RWPE1 (cell line): ENCODE data around the gene FLII.
"Not testable (repeated sequence)": the region's sequence is repeated elsewhere in the genome, so short reads cannot be mapped to it uniquely, and the experiment has no call there.

Source experiments
- CTCF ChIA-PET: fragments of 350-600 bp; sonication (Branson Sonifier 250); formaldehyde crosslinking; extraction: SDS; loops from one replicate; lab custom pipeline; 2021; lab: Yijun Ruan, JAX
- POLR2A ChIA-PET: fragments of 400-600 bp; formaldehyde crosslinking; extraction: SDS; loops from one replicate; lab custom pipeline; 2020; ENCODE audit warnings: antibody characterized with exemption; ENCODE audit not compliant: low non-redundant PET; lab: Yijun Ruan, JAX
- DNase-seq: peaks from one replicate; pipeline ENCODE4 v3.0.0; 2012; ENCODE audit warnings: low spot score
- H3K27ac ChIP-seq: fragments of 450-650 bp; 2 replicates; pipeline ENCODE4 v1.5.1; 2017
- CTCF ChIP-seq: fragments of 450-650 bp; conservative IDR thresholded peaks from 2 replicates; pipeline ENCODE4 v1.5.1; 2017; ENCODE audit warnings: low read depth, mild to moderate bottlenecking

FLII gene

GRCh38 chr17:18224387-18225120 lies 34.0 kb downstream of the FLII start:
- POLR2A ChIA-PET: no interaction called here
- CTCF ChIA-PET: interaction anchor here (0.6 kb wide), 1 partner anchor 1367 kb away, joined by 6 read pairs; no protein-coding TSS in a partner anchor
- TF ChIP-seq CTCF: no peak
- DNase-seq: no peak
- H3K27ac ChIP-seq: peak overlapping the region; percentile 80

GRCh38 chr17:18224053-18224386 lies 34.5 kb downstream of the FLII start:
- DNase-seq: no peak
- CTCF ChIA-PET: interaction anchor here (0.7 kb wide), 1 partner anchor 198 kb away, joined by 5 read pairs; no protein-coding TSS in a partner anchor
- POLR2A ChIA-PET: no interaction called here
- peak overlapping the region; percentile 6; the same call in 1 of the 2 replicates for H3K27ac ChIP-seq
- TF ChIP-seq CTCF: no peak

- peak overlapping the region; percentile 29; the same call in 1 of the 2 replicates for H3K27ac ChIP-seq
- DNase-seq: no peak
- ChIA-PET CTCF (interaction anchor here (0.6 kb wide), 1 partner anchor 25 kb away, joined by 3 read pairs; no protein-coding TSS in a partner anchor), POLR2A (no interaction called here)
- no peak for TF ChIP-seq CTCF
Measured at GRCh38 chr17:18218756-18219415, 39.7 kb downstream of the FLII start.

- ChIA-PET POLR2A (no interaction called here), CTCF (interaction anchor here (0.5 to 1.4 kb wide), 12 partner anchors 10 to 113 kb away, joined by 3 to 7 read pairs (median 4); no protein-coding TSS in a partner anchor)
- peak; percentile 75 for DNase-seq
- H3K27ac ChIP-seq: no peak overlapping the region
- peak; percentile 95 for TF ChIP-seq CTCF
Measured at GRCh38 chr17:18217412-18218015, 41.0 kb downstream of the FLII start.

- H3K27ac ChIP-seq, POLR2A ChIA-PET, DNase-seq: not testable (repeated sequence)
- CTCF ChIA-PET: interaction anchor here (0.7 to 1.4 kb wide), 3 partner anchors 26 to 106 kb away, joined by 3 to 6 read pairs (median 5); no protein-coding TSS in a partner anchor
Measured at GRCh38 chr17:18216906-18217305, 41.6 kb downstream of the FLII start.

- 0 out of 2 replicates have a peak overlapping the region, but pooled peaks have one; percentile 17 for H3K27ac ChIP-seq
- ChIA-PET CTCF (interaction anchor here (1.5 kb wide), 1 partner anchor 22 kb away, joined by 4 read pairs; no protein-coding TSS in a partner anchor), POLR2A (interaction anchor here (0.6 kb wide), 1 partner anchor 9 kb away, joined by 6 read pairs; no protein-coding TSS in a partner anchor)
- no peak for DNase-seq
- TF ChIP-seq CTCF: no peak
Measured at GRCh38 chr17:18213666-18214270, 44.8 kb downstream of the FLII start.
